ENCODE results near the gene MZT1. TPM values are rescaled to one million over a fixed set of nuclear protein-coding genes. Genes with fewer than 3 reads are reported as not detected.
A peak's percentile ranks its signal among the peaks of the same experiment; 100 is the strongest.

MZT1 gene
- total and polyA plus RNA-seq, 9 of the 15 experiments (the other 6 are each of a cell fraction or from before 2014, with no cell fraction given) = 15.3 to 31.6 (median 24.1) TPM

DNA sequence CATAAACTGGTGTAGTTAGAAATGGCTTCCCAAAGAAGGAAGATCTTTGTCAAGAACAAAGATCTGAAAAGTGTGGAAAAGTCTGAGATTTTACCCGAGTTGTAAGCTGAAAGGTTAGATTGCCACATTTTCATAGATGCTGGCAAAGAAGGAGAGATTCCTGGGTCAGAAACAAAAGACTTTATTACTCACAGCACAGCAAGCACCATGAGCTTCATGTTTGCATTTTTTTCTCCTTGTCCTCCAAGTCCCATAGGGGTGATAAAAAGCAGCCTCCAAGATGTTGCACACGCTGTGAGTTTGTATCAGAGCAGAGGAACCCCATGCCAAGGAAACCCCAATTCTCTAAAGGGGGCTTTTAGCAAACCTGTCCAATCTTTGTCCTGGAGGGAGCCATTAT, 29.3 kb downstream of the MZT1 start (continued):
- no peak for TF ChIP-seq MAZ (CRISPR knock-in tag; conservative IDR thresholded peaks at IDR 0.05 in 1 of 2, IDR thresholded peaks at IDR 0.05 in 1 of 2)

GRCh38 chr13:72696579-72696978, 30.9 kb downstream of the MZT1 start:
- ATAC-seq = no peak
- TF ChIP-seq BRCA1 (IDR thresholded peaks at IDR 0.05) (0 out of 2 replicates have a peak, but pooled peaks have one; percentile 80), BRCA1 (CRISPR knock-in tag; IDR thresholded peaks at IDR 0.05) (no peak), RAD21 (CRISPR knock-in tag; conservative IDR thresholded peaks at IDR 0.05 in 1 of 2, IDR thresholded peaks at IDR 0.05 in 1 of 2) (peak; percentile 25 to 45; a peak in 3 of 4 replicates), RHOXF2B (CRISPR knock-in tag; conservative IDR thresholded peaks at IDR 0.05) (no peak), CTCF (IDR thresholded peaks at IDR 0.05 in 2 of 3, conservative IDR thresholded peaks at IDR 0.05 in 1 of 3; ENCODE audit: insufficient read depth in 2 of 3, low read depth in 1 of 3, low read length in 3 of 3) (peak in 1 of 3 experiments; percentile 39; a peak in 2 of 6 replicates), KDM5B (IDR thresholded peaks at IDR 0.05; ENCODE audit: insufficient replicate concordance, low read depth, low read length) (no peak)
- intact Hi-C loops (cut with micrococcal nuclease) = no loop called here
- no peaks in the 10 kb centered on the region for H3K36me3 ChIP-seq (ENCODE audit: control insufficient read depth, insufficient read depth, low read length)
- H3K9me1 ChIP-seq (ENCODE audit: control insufficient read depth, insufficient read depth, low read length) = no peaks in the 10 kb centered on the region
- no peak overlapping the region for H3K4me3 ChIP-seq
- CTCF ChIA-PET (ENCODE audit: low intra/inter-chr PET ratio) = no interaction called here
- H4K20me1 ChIP-seq (replicated peaks; ENCODE audit: control insufficient read depth, insufficient read depth, low read length) = no peaks in the 10 kb centered on the region
- FAIRE-seq = no peak
- 0% methylated on average over 1 of the region's 1 CpG for WGBS (ENCODE audit: insufficient coverage, low coverage, missing lambda C conversion rate)
- BruUV-seq (replicated peaks) = no TSS peak
- POLR2A ChIA-PET = no interaction called here
- H2AFZ ChIP-seq (ENCODE audit: low read depth, low read length) = no peak overlapping the region
- H3K79me2 ChIP-seq (ENCODE audit: control insufficient read depth, insufficient read depth, low read length) = no peaks in the 10 kb centered on the region
- H3K9ac ChIP-seq (ENCODE audit: insufficient read depth in 1 of 2, low read depth in 2 of 2, low read length in 2 of 2) = no peak overlapping the region
- no peak overlapping the region for H3K4me2 ChIP-seq (ENCODE audit: insufficient read depth, low read length)
- DNase-seq (ENCODE audit: extremely low read depth in 1 of 4, low spot score in 3 of 4) = no peak
- no peaks in the 10 kb centered on the region for H3K4me1 ChIP-seq (replicated peaks in 1 of 2; ENCODE audit: control insufficient read depth in 2 of 2, insufficient read depth in 2 of 2, low read length in 2 of 2)
- in situ Hi-C loops (cut with MboI) = no loop called here
- no peaks in the 10 kb centered on the region for H3K9me3 ChIP-seq (replicated peaks; ENCODE audit: control insufficient read depth, insufficient read depth, low read depth, low read length)
- H3K27ac ChIP-seq (ENCODE audit: extremely low read depth, low read depth, low read length) = no peak overlapping the region
- no peaks in the 10 kb centered on the region for H3K27me3 ChIP-seq (ENCODE audit: control insufficient read depth in 2 of 2, insufficient read depth in 2 of 2, low read length in 2 of 2)
